Left kidney (tissue), 2 donors: ENCODE measurements around the gene ALK. TPM values are rescaled to one million over a fixed set of nuclear protein-coding genes. Genes with fewer than 3 reads are reported as not detected.

Source experiments
- DNase-seq: peaks from one replicate; pipeline ENCODE4 v3.0.0-alpha.2; 2013
- polyA plus RNA-seq: library from polyadenylated mRNA; unstranded; fragments of 120-200 nt; gene quantifications from one replicate; pipeline ENCODE4 v1.2.1, GENCODE V29; 2013; ENCODE audit not compliant: insufficient read length

ALK gene
- polyA plus RNA-seq, 1 donor: 0.55 TPM

- DNase-seq: no peak
Measured at GRCh38 chr2:29400930-29401653, 520.3 kb downstream of the ALK start.

DNA sequence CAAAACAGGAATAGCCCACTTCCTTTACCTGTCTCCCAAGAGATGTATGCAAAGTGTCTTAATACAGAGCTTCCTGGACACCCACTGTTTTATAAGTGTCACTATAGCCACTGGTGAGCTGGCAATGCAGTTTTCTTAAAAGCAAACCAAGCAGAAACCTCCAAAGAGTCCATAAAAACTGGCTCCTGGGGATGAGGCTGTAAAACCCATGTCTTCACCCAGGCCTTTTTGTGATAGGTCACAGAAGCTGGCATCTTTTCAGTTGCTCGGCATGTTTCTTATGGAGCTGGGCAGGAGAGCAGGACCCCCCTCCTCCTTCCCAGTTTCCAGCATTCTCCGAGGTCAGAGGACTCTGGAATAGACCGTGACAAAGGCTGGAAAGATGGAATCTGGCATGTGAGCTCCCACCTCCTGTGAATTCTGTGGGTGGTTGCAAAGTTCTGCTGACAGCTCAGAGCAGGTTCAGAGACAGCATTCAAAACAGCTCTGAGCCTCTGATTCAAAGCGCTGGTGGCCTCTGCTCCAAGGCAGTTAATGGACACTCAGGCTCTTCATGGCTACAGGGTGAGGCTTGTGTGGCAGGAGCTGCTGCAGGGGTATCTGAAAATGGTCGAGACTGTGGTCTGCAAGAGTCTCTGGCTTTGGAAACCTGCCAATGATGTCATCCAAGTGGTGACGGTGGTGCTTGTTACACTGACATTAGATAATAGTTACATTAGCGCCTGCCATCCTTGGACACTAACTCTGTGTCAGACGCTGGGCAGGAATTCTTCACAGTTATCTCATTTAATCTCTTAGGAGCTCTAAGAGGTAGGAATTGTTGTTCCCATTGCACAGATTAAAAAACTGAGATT, 522.8 kb downstream of the ALK start:
- no peak for DNase-seq

DNA sequence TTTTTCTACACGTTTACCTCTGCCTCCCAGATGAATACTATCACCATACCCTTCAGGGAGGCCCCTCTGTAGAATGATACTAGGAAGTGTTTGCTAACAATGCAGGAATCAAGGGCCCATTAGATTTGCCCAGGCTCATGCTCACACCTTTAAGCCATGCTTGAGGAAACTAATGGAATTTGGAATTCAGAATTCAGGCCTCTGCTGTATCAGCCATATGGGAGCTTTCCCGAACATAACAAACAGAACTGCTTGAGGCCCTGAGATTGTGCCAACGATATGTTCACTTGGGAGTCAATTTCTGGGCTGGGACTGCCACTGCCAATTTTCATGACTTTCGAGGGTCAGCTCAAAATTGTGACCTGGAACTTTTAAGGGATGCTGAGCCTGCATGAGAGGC, 523.7 kb downstream of the ALK start:
- DNase-seq: no peak

- DNase-seq: no peak
Measured at GRCh38 chr2:29397039-29397438, 524.3 kb downstream of the ALK start.

- no peak for DNase-seq
Measured at GRCh38 chr2:29394981-29395350, 526.4 kb downstream of the ALK start.

DNA sequence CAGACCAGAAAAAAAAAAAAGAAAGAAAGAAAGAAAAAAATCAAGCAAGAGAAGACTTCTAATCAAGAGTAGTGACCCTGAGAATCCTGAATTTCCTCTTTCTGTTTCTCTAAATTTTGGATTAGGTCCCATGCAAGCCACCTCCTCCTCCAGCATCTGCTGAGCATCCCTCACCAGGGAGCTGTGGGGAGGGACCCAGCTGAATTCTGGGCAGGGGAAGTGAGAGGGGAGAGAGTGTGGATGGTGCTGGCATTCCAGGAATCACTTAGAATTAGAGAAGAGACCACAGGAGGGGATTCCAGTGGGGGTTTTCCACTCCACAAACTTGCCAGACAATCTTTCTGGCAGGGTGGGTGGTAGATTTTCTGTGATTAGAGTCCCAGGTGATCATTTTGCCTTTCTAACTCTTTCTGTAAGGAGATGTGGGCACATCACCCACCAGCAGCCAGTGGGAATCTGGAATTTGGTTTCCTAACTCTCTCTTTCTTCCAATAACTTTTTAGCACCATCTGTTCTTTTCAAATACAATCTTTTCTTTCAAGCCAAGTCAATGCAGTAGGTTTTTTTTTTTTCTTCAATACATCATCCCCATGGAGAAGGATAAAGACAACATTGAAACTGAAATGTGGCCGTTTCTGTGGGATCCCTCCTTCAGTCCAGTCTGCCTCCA, 526.9 kb downstream of the ALK start:
- no peak for DNase-seq

DNA sequence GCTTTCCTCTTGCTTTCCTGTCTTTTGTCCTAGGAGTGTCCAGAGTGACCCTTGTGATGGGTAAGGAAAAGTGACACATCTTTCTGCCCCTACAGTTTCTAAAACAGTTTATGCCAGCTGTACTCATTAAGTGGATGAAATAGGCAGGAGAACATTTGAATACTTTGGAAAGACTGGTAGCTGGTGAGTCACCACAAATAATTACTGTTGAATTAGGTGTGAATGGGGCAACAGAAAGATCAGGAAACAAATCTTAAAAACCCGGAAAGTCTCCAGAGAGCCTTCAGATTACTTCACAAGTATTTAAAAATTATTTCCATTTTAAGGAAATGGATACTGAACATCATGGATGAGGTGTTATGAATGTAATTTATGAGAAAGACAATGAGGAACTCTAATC, 527.7 kb downstream of the ALK start:
- DNase-seq: no peak

- no peak for DNase-seq
Measured at GRCh38 chr2:29392774-29393173, 528.6 kb downstream of the ALK start.

GRCh38 chr2:29390136-29390535, 531.2 kb downstream of the ALK start:
- no peak for DNase-seq

DNA sequence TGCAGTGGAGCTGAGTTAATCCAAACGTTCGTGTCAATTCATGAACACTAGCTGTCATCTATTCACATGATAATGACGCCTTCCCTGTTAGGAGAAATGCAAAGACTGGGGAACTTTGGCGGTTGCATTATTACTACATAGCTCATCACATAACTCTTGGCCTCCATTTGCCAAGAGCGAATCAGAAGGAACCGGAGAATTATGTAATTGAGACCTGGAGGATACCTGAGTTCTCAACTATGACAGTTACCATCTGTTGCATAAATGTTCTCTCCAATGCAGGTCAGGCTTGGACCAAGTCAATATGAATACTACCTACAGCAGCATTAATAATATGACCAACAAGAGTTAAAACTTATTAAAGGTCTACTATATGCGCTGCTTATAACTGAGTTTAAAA, 531.7 kb downstream of the ALK start:
- DNase-seq: no peak

- no peak for DNase-seq
Measured at GRCh38 chr2:29388071-29388470, 533.3 kb downstream of the ALK start.

DNA sequence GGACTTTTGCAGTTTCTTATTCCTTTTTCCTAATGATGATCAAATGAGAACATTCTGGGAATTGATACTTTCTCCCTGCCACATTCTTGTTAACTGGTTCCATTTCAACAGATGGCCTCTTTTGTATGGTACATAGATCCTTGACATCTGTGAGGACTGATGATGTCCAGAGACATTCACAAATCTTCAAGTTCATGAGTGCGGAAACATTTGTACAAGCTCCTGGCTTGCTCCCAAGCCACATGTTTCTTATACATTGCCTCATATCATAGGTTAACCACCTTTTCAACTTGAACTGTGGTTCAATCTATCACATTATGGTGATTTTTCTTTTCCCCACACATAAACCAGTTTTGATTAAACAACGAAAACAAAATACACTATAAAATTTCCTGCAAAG, 538.9 kb downstream of the ALK start:
- DNase-seq: no peak

DNA sequence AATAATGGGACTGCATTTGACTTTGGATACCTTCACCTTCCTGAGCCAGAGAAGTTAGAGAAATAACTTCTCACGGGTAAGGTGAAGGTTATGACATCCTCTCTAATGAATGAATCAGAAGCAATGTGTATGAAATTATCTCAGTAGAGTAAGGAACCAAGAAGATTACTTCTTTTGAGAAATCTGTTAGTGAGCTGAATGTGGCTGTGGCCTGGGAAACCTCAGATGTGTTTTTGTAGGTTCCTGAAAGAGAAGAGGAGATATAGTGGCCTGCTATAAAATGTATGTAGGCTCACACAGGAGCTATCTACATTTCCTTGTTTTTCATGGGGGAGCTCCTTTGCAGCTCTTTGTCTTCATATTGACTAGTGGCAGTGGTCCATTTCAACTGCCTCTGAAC, 543.6 kb downstream of the ALK start:
- no peak for DNase-seq

DNA sequence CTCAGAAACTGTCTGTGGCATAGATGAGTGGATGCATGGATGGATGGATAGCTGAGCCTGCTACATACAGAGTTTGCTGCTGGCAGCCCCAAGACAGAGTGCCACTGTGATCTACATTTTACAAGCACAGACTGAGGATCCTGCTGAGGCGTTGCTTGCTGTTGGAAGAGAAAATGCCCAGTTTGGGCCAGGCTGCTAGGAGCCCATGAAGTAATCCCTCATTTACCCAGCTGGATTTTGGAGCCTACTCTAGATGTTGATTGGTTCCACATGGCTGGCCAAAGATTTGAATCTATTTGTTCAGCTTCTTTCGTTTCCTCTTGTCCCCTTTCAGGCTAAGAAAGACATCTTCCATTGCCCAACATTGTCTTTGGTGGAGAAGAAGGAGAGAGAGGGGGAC, 544.8 kb downstream of the ALK start:
- no peak for DNase-seq

GRCh38 chr2:29375843-29376242, 545.5 kb downstream of the ALK start:
- no peak for DNase-seq

DNA sequence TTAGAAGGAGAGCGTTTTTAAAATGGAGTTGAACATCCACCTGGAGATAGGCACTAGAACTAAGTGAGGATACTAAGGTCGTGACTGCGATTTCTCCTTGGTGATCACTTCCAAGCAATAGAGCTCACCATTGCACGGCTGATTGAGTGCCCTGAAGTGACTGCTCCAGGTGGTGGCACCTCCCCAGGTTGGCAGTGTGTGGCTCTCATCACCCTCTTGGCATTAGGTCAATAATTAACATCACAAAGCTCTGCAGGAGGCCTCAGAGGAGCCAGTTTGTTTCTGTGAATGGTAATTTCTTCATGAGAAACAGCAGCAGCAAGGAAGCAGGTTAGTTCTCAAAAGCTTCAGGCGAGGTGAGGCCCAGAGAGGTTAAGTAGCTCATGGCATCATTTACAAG, 546.6 kb downstream of the ALK start:
- no peak for DNase-seq

DNA sequence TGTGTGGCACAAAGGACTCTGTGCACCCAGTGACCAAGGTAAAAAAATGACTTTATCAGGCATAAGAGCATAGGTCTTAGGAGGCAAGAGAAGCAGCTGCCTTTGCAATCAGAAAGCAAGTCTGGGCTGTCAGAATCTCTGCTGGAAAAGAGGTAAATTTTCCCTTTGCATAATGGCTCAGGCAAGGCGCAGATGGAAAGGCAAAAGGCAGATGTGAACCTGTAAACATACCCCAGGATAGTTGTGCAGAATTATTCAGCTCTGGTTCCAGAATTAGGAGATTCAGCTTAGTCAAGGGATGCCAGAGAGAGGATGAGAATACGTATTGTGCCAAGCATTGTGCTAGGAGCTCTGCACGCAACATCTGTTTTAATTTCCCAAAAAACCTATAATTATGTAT, 547.5 kb downstream of the ALK start:
- DNase-seq: no peak

- DNase-seq: no peak
Measured at GRCh38 chr2:29372185-29372584, 549.2 kb downstream of the ALK start.

DNA sequence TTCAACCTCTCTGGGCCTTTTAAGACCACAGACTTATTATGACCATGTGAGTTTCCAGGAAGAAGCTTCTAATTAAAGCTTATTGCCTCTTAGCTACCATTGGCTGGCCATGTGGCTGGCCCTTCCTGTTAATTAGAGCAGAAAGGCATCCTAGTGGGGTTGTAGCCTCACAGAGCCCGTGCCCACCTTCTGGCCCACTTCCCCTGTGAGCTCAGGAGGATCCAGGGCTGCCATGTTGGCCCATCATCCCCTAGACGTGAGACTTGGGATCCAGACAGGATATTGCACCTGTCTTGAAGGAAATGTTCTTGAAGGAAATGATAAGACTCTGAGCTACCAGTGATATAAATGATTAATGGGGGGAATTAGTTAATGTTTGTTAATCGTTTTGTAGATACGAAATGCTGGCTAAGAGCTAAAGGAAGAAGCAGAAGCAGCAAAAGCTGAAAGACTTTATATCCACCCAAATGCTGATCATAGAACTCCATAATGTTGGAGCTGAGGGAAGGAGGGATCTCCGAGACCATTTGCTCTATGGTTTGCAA, 550.7 kb downstream of the ALK start:
- no peak for DNase-seq

DNA sequence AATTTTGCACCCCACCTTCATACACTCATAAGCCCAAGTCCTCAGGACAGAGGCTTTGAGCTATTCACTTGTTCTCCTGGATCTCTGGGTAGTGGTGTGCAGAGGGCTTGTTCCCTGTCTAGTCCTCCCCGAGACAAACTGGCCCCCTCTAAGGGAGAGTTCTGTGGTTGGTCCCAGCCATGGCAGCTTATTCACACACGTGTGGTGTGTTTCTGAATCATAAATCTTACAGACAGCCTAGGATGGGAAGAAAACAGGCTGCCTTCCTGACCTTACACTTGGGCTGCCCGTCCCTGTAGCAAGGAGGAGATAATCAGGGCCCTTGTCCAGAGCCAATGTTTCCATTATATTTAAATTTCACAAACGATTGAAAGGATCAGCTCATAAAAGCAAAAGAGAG, 551.2 kb downstream of the ALK start:
- DNase-seq: no peak

GRCh38 chr2:29368659-29369040, 552.7 kb downstream of the ALK start:
- DNase-seq: no peak

GRCh38 chr2:29367986-29368658, 553.3 kb downstream of the ALK start:
- no peak for DNase-seq
